Activated T-cell treated with anti-CD3 and anti-CD28 coated beads, Interleukin-2, amount 50 U/mL, for 72 hours (primary cell): ENCODE measurements around the gene MED8. TPM values are rescaled to one million over a fixed set of nuclear protein-coding genes. Genes with fewer than 3 reads are reported as not detected.

Experiments used
- ATAC-seq, 2 donors: fragments of 150-1000 bp; cut with Tn5 transposase; replicated peaks in 1 of 2; 2 replicates each; pipeline ENCODE4 v1.10.0; 2021; ENCODE audit warnings: moderate library complexity in 2 of 2, mild to moderate bottlenecking in 1 of 2
- DNase-seq, 2 donors: peaks; one replicate each; pipeline ENCODE4 v3.0.0; 2021 to 2022; ENCODE audit warnings: mixed read lengths in 1 of 2
- H3K27ac Mint-ChIP-seq: one replicate; pipeline ENCODE4 v1.8.0; 2022; ENCODE audit warnings: mild to moderate bottlenecking, moderate library complexity, mixed read lengths
- H3K27me3 Mint-ChIP-seq: one replicate; pipeline ENCODE4 v1.8.0; 2022; ENCODE audit warnings: low read depth, mixed read lengths
- H3K36me3 Mint-ChIP-seq, 2 donors: one replicate each; pipeline ENCODE4 v1.8.0; 2022; ENCODE audit warnings: mixed read lengths in 2 of 2, mild to moderate bottlenecking in 1 of 2; ENCODE audit not compliant: insufficient read depth in 2 of 2
- H3K4me1 Mint-ChIP-seq: one replicate; pipeline ENCODE4 v1.8.0; 2022; ENCODE audit warnings: low read depth, mixed read lengths
- H3K4me3 Mint-ChIP-seq, 2 donors: one replicate each; pipeline ENCODE4 v1.8.0; 2022; ENCODE audit warnings: mild to moderate bottlenecking in 2 of 2, mixed read lengths in 2 of 2, moderate library complexity in 2 of 2
- H3K9me3 Mint-ChIP-seq, 2 donors: one replicate each; pipeline ENCODE4 v1.8.0; 2022; ENCODE audit warnings: mixed read lengths in 2 of 2
- total RNA-seq, 2 donors: library from RNA; stranded (reverse); gene quantifications; one replicate each; pipeline ENCODE4 v1.2.3, GENCODE V29; 2022

MED8 gene
- total RNA-seq, 2 donors from 2014 or later, result 64.2 to 71.1 TPM

DNA sequence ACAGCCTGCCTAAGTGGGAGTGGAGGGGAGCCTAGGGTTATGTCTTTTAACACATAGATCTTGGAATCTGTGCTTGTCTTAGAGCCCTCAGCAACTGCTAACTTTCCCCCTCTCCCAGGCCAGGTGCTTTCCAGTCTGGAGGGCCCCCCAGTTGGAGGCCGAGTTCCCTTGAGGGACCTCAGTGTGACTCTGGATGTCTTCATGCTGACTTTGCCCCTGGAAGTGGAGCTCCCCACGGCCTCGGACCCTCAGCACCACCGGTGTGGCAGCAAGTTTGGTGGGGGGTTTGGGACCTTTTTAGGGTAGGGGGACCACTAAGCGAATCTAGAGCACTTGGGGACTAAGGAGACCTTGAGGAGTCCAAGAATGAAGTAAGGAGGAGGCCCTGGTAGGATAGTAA lies 41.2 kb upstream of the MED8 start:
- no peak overlapping the region for H3K27ac Mint-ChIP-seq
- H3K36me3 Mint-ChIP-seq, result peaks cover 4 to 12% of the 10 kb centered on the region in 2 donors
- H3K9me3 Mint-ChIP-seq, result no peaks in the 10 kb centered on the region
- H3K4me1 Mint-ChIP-seq, result no peaks in the 10 kb centered on the region
- no peak overlapping the region for H3K4me3 Mint-ChIP-seq
- no peaks in the 10 kb centered on the region for H3K27me3 Mint-ChIP-seq
- no peak for DNase-seq
- no peak for ATAC-seq

- no peaks in the 10 kb centered on the region for H3K9me3 Mint-ChIP-seq
- H3K4me3 Mint-ChIP-seq, result no peak overlapping the region
- ATAC-seq (no peak), DNase-seq (no peak)
- peaks cover 6 to 9% of the 10 kb centered on the region in 2 donors for H3K36me3 Mint-ChIP-seq
- H3K4me1 Mint-ChIP-seq, result no peaks in the 10 kb centered on the region
- no peaks in the 10 kb centered on the region for H3K27me3 Mint-ChIP-seq
- no peak overlapping the region for H3K27ac Mint-ChIP-seq
Observed at GRCh38 chr1:43427941-43428340, 38.3 kb upstream of the MED8 start.

- DNase-seq (no peak), ATAC-seq (no peak)
- Mint-ChIP-seq H3K36me3 (peaks cover 6 to 9% of the 10 kb centered on the region in 2 donors), H3K9me3 (no peaks in the 10 kb centered on the region), H3K4me1 (no peaks in the 10 kb centered on the region), H3K27ac (no peak overlapping the region), H3K27me3 (no peaks in the 10 kb centered on the region), H3K4me3 (no peak overlapping the region)
Observed at GRCh38 chr1:43427524-43427923, 37.9 kb upstream of the MED8 start.

DNA sequence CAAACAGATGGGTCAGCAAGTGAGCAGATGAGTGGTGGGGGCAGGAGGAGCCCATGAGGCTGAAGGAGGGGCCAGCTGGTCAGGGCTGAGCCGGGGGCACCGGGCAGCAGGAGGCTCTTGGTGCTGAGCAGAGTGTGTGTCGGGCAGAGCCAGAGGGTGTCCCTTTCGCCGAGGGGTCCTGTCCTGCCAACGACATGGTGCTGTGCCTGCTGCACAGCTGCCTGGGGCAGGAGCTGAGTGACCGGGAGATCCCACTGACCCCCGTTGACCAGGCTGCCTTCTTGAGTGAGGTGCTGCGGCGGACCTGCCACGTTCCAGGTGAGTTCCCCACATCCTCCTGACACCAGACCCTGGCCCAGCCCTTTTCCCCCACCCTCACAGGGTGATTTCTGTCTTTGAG lies 36.6 kb upstream of the MED8 start:
- H3K9me3 Mint-ChIP-seq, result no peaks in the 10 kb centered on the region
- no peak overlapping the region for H3K4me3 Mint-ChIP-seq
- no peaks in the 10 kb centered on the region for H3K27me3 Mint-ChIP-seq
- DNase-seq (no peak), ATAC-seq (no peak)
- no peaks in the 10 kb centered on the region for H3K4me1 Mint-ChIP-seq
- H3K36me3 Mint-ChIP-seq, result peaks cover 6 to 9% of the 10 kb centered on the region in 2 donors
- no peak overlapping the region for H3K27ac Mint-ChIP-seq

- Mint-ChIP-seq H3K4me1 (no peaks in the 10 kb centered on the region), H3K36me3 (peaks cover 5 to 7% of the 10 kb centered on the region in 2 donors), H3K27ac (peak overlapping the region; percentile 17), H3K27me3 (no peaks in the 10 kb centered on the region), H3K4me3 (no peak overlapping the region), H3K9me3 (no peaks in the 10 kb centered on the region)
- DNase-seq, result no peak
- no peak for ATAC-seq
Observed at GRCh38 chr1:43425045-43425444, 35.4 kb upstream of the MED8 start.

DNA sequence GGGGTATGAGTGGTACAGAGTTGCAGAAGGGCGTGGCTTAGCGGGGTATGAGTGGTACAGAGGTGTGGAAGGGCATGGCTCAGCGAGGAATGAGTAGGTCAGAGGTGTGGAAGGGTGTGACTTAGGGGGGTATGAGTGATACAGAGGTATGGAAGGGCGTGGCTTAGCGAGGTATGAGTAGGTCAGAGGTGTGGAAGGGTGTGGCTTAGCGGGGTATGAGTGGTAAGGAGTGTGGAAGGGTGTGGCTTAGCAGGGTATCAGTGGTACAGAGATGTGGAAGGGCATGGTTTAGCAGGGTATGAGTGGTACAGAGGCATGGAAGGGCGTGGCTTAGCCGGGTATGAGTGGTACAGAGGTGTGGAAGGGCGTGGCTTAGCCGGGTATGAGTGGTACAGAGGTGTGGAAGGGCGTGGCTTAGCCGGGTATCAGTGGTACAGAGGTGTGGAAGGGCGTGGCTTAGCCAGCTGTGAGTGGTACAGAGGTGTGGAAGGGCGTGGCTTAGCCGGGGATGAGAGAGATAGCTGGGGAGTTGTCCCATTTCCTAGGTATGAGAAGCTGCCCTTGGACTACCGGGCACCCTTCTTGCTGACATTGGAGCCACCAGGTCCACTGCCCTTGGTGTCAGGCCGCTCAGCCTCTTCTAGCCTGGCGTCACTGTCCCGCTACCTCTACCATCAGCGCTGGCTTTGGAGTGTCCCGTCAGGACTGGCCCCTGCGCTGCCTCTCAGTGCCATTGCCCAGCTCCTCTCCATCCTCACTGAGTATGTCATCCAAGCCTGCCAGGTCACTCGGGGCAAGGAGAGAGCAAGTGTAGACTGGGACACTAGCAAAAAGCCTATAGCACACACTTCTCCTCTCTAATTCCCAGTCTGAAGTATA lies 34.3 kb upstream of the MED8 start:
- Mint-ChIP-seq H3K27me3 (no peaks in the 10 kb centered on the region), H3K9me3 (no peaks in the 10 kb centered on the region), H3K4me1 (no peaks in the 10 kb centered on the region), H3K27ac (no peak overlapping the region), H3K36me3 (peaks cover 5% of the 10 kb centered on the region in 2 donors), H3K4me3 (no peak overlapping the region)
- peak in 1 of 2 donors; percentile 19 for DNase-seq
- peak; percentile 69 to 70 for ATAC-seq

DNA sequence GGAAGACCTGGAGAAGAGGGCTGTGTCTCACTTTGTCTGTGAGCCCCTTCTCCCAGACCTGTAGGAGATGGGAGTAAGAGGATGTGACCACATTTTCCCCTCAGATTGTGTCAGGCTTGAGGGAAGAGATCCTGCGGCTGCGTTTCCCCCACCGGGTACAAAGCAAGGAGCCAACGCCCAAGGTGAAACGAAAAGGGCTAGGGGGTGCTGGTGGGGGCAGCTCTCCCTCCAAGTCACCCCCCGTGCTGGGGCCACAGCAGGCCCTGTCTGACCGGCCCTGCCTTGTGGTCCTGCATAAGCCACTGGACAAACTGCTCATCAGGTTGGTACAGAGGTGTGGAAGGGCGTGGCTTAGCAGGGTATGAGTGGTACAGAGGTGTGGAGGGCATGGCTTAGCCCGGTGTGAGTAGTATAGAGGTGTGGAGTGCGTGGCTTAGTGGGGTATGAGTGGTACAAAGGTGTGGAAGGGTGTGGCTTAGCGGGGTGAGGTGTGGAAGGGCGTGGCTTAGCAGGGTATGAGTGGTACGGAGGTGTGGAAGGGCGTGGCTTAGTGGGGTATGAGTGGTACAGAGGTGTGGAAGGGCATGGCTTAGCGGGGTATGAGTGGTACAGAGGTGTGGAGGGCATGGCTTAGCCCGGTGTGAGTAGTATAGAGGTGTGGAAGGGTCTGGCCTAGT lies 33.5 kb upstream of the MED8 start:
- DNase-seq (no peak), ATAC-seq (peak; percentile 20 to 28)
- Mint-ChIP-seq H3K9me3 (no peaks in the 10 kb centered on the region), H3K27me3 (no peaks in the 10 kb centered on the region), H3K4me3 (no peak overlapping the region), H3K4me1 (no peaks in the 10 kb centered on the region), H3K27ac (no peak overlapping the region), H3K36me3 (peaks cover 5% of the 10 kb centered on the region in 2 donors)

- no peaks in the 10 kb centered on the region for H3K4me1 Mint-ChIP-seq
Observed at GRCh38 chr1:43421976-43422750, 32.6 kb upstream of the MED8 start.

DNA sequence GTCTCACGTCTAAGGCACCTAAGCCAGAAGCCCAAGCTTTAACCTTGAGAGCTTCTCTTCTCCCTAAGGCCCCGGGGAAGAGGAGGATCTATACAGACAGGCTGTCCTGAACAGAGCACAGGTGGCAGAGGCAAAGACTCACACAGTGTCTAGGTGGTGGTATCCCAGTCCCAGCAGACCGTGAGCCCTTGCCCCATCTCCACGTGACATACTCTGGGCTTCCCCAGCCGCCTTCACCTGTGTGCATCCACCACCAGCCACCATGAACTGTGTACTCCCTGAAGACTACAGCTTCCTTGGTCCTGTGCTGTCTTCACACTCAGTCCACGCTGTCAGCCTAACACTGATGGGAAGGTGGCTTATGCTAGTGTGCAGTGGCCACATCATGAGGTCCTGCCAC lies 31.8 kb upstream of the MED8 start:
- ATAC-seq, result no peak
- Mint-ChIP-seq H3K9me3 (no peaks in the 10 kb centered on the region), H3K4me1 (no peaks in the 10 kb centered on the region), H3K4me3 (no peak overlapping the region), H3K27ac (no peak overlapping the region), H3K36me3 (peaks cover 0 to 5% of the 10 kb centered on the region in 2 donors), H3K27me3 (no peaks in the 10 kb centered on the region)
- DNase-seq, result no peak

More at GRCh38 chr1:43421976-43422750, 32.6 kb upstream of the MED8 start:
- Mint-ChIP-seq H3K27ac (no peak overlapping the region), H3K27me3 (no peaks in the 10 kb centered on the region), H3K9me3 (no peaks in the 10 kb centered on the region), H3K4me3 (no peak overlapping the region), H3K36me3 (peaks cover 5% of the 10 kb centered on the region in 2 donors)
- ATAC-seq (no peak), DNase-seq (no peak)

GRCh38 chr1:43420874-43421273 lies 31.3 kb upstream of the MED8 start:
- H3K27me3 Mint-ChIP-seq, result no peaks in the 10 kb centered on the region
- H3K4me1 Mint-ChIP-seq, result no peaks in the 10 kb centered on the region
- H3K4me3 Mint-ChIP-seq, result no peak overlapping the region
- DNase-seq (no peak), ATAC-seq (no peak)
- H3K27ac Mint-ChIP-seq, result no peak overlapping the region
- H3K9me3 Mint-ChIP-seq, result no peaks in the 10 kb centered on the region
- peaks cover 0 to 5% of the 10 kb centered on the region in 2 donors for H3K36me3 Mint-ChIP-seq

- DNase-seq (no peak), ATAC-seq (no peak)
- H3K4me1 Mint-ChIP-seq, result no peaks in the 10 kb centered on the region
- H3K4me3 Mint-ChIP-seq, result no peak overlapping the region
- no peaks in the 10 kb centered on the region for H3K27me3 Mint-ChIP-seq
- H3K36me3 Mint-ChIP-seq, result peaks cover 3 to 5% of the 10 kb centered on the region in 2 donors
- no peaks in the 10 kb centered on the region for H3K9me3 Mint-ChIP-seq
- H3K27ac Mint-ChIP-seq, result no peak overlapping the region
Observed at GRCh38 chr1:43419627-43420425, 30.2 kb upstream of the MED8 start.

- ATAC-seq (no peak), DNase-seq (no peak)
- Mint-ChIP-seq H3K9me3 (no peaks in the 10 kb centered on the region), H3K27ac (no peak overlapping the region), H3K4me1 (no peaks in the 10 kb centered on the region), H3K27me3 (no peaks in the 10 kb centered on the region), H3K4me3 (no peak overlapping the region), H3K36me3 (peaks cover 1 to 6% of the 10 kb centered on the region in 2 donors)
Observed at GRCh38 chr1:43418858-43419257, 29.3 kb upstream of the MED8 start.
